Thymus (tissue), 11 donors: ENCODE measurements around the gene RERE. TPM values are rescaled to one million over a fixed set of nuclear protein-coding genes. Genes with fewer than 3 reads are reported as not detected.

ENCODE experiments used
- DNase-seq, 9 donors: peaks; one replicate each; pipeline ENCODE4 v3.0.0-alpha.2; 2013; ENCODE audit warnings: low spot score in 9 of 9, low read depth in 6 of 9, missing footprints in 1 of 9
- H3K27ac ChIP-seq, 2 donors: one replicate each; pipeline ENCODE4 v1.5.1; 2013; ENCODE audit warnings: control low read depth in 1 of 2, low read depth in 1 of 2, low read length in 1 of 2, mild to moderate bottlenecking in 1 of 2, moderate library complexity in 1 of 2
- H3K27me3 ChIP-seq, 2 donors: one replicate each; pipeline ENCODE4 v1.5.1; 2013; ENCODE audit warnings: low read length in 1 of 2; ENCODE audit not compliant: control insufficient read depth in 2 of 2, insufficient read depth in 1 of 2
- H3K36me3 ChIP-seq, 2 donors: one replicate each; pipeline ENCODE4 v1.5.1; 2013; ENCODE audit warnings: low read length in 1 of 2, mild to moderate bottlenecking in 1 of 2, moderate library complexity in 1 of 2; ENCODE audit not compliant: control insufficient read depth in 2 of 2, insufficient read depth in 2 of 2
- H3K4me1 ChIP-seq, 2 donors: one replicate each; pipeline ENCODE4 v1.5.1; 2013; ENCODE audit warnings: low read length in 2 of 2; ENCODE audit not compliant: control insufficient read depth in 2 of 2, insufficient read depth in 2 of 2
- H3K4me3 ChIP-seq, 2 donors: one replicate each; pipeline ENCODE4 v1.5.1; 2013; ENCODE audit warnings: low read length in 2 of 2, control low read depth in 1 of 2, mild to moderate bottlenecking in 1 of 2
- H3K9me3 ChIP-seq, 2 donors: one replicate each; pipeline ENCODE4 v1.5.1; 2013; ENCODE audit warnings: low read length in 1 of 2, mild to moderate bottlenecking in 1 of 2; ENCODE audit not compliant: control insufficient read depth in 2 of 2, insufficient read depth in 1 of 2
- WGBS: extraction: QIAGEN DNeasy Blood & Tissue Kit; methylation state at CpG from one replicate; pipeline ENCODE4 v1.1.7; 2013; 5-methylcytosine and 5-hydroxymethylcytosine counted together
- polyA plus RNA-seq: library from polyadenylated mRNA; stranded (reverse); fragments of 200-250 nt; gene quantifications from one replicate; pipeline ENCODE4 v1.2.3, GENCODE V29; 2013
- total RNA-seq: library from RNA; stranded (reverse); fragments of 120-200 nt; gene quantifications from one replicate; pipeline ENCODE4 v1.2.4, GENCODE V29; 2013
- donor health status: healthy.

RERE gene
- total and polyA plus RNA-seq, 2 donors = 22.9 to 37.7 TPM

DNA sequence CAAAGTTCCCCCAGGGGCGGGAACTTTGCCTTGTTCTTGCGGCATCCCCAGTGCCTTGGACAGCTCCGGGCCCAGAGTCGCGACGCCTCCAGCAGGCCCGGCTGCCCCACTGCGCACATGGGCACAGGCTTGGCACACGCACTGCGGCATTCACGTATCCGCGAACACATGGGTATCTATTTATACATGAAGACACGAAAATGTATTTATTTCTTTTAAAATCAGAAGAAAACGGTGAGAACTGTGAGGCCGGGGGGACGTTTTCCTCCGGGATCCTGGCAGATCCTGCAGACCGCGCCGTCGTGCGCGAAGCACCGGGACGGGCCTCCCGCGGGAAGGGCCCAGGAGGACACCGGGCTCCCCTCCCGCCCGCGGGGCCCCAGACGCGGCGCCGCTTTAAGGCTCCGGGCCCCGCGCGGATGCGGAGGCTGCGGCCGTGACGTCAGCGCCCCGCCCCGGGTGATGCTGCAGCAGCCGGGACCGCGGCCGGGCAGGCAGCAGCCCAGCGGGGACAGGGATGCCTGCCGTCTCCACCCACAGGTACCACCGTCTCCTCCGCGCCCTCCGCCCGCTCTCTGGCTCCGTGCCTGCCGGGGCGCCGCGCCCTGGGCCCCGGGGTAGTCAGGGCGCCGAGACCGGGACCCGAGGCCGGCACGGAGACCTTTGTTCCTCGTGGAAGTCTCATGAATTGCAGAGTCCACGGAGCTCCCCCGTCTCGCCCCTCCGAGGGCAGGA lies 499.6 kb downstream of the RERE start, which contains the start of gene SLC45A1:
Gene SLC45A1 (plus strand): TSS at position 468 of the 735 bp plus-strand sequence. CDS start 6,216 bp downstream, outside the sequence.
- H3K27me3 ChIP-seq = peaks cover 16 to 66% of the 10 kb centered on the region in 2 donors
- H3K9me3 ChIP-seq = no peaks in the 10 kb centered on the region
- peaks cover 6 to 20% of the 10 kb centered on the region in 2 donors for H3K4me1 ChIP-seq
- no peaks in the 10 kb centered on the region for H3K36me3 ChIP-seq
- WGBS = 11% methylated on average over 75 of the region's 75 CpGs
- DNase-seq = peak in 8 of 9 donors; percentile 15 to 67 (median 42)
- H3K27ac ChIP-seq = no peak within 1 kb of the TSS
- H3K4me3 ChIP-seq = peak within 1 kb of the TSS; percentile 13 to 53

DNA sequence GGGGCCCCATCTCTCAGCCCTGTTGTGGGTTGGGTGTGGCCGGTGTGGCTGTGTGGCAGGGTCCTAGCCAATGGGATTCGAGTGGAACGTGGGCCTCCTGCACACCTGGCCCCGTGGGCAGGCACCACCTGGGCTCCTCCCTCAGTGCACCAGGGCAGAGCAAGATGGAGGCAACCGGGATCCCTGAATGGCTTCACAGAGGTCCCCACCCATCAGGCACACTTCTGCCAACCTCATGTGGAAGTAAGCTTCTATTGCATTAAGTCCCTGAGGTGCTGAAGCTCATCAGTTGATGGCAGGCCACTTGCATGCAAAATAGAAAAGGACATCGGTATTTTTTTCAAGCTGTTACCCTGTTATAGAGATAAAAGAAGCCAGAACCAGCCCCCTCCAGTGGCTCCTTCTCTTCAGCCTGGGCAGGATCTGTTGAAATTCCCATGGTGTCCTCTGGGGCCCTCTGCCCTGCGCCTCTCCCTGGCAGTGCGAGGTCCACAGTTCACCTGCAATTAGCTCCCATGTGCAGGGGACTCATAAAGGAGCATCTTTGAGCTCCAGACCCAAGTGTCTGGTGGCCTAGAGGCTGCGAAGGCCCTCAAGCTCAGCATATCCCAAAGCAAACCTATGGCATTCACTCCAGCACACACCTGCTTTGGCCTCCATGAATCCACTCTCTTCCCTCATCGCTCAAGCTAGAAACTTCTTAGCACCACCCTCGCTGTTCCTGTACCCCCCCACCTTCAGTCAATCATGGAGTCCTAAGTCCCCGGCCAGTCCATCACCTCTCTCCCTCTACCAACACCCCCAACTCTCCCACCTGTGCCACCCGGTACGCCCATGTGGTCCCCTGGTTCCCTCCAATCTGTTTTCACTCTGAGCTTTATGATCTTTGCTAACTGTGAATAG lies 501.6 kb downstream of the RERE start:
- H3K36me3 ChIP-seq = no peaks in the 10 kb centered on the region
- H3K27me3 ChIP-seq = peaks cover 16 to 68% of the 10 kb centered on the region in 2 donors
- DNase-seq = no peak
- 81% methylated on average over 14 of the region's 14 CpGs for WGBS
- no peak overlapping the region for H3K4me3 ChIP-seq
- H3K27ac ChIP-seq = no peak overlapping the region
- H3K9me3 ChIP-seq = no peaks in the 10 kb centered on the region
- H3K4me1 ChIP-seq = peaks cover 6 to 20% of the 10 kb centered on the region in 2 donors

DNA sequence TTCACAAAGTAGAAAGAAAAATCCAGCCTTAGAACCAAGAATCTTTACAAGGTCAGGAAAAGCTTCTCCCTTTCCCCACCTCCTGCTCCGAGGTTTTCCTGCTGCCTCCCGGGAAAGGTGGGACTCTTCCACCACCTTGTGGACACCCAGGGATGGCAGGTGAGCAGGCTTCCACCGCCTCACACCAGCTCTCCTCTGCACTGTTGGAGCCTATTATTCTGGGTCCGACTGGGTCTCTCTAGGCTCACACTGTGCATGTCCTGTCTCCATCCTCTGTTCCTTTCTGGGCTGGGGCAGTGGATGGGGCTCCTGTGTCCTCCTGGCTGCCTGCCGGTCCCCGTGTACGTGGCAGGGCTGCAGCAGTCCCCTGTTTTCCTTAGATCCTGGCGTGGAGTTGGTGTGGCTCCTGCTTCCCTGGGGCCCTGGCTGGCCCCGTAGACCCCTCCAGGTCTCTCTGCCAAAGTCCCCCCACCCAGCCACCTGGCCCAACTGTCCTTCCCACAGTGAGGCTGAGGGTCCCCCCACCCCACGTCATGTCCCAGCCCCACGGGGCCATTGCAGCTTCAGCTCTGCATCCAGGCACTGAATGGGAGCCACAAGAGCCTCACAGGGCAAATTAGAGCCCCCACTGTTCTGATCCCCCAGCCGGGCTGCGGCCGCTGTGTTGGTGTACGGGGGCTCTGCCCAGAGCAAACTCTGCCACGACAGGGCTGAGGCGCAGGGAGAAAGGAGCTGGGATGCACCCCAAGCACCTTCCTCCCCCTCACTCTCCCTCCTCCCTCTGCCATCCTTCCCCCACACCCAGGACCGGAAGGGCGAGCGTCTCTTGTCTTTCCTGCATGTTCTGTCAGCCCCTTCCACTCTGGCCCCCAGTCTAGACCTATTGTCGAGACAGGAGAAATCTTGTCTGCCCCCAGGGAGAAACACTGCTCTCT lies 502.8 kb downstream of the RERE start:
- H3K4me1 ChIP-seq = peaks cover 6 to 20% of the 10 kb centered on the region in 2 donors
- H3K27me3 ChIP-seq = peaks cover 16 to 59% of the 10 kb centered on the region in 2 donors
- peak in 3 of 9 donors; percentile 6 to 25 (median 16) for DNase-seq
- no peak overlapping the region for H3K4me3 ChIP-seq
- H3K9me3 ChIP-seq = no peaks in the 10 kb centered on the region
- 32% methylated on average over 21 of the region's 21 CpGs for WGBS
- no peak overlapping the region for H3K27ac ChIP-seq
- no peaks in the 10 kb centered on the region for H3K36me3 ChIP-seq

DNA sequence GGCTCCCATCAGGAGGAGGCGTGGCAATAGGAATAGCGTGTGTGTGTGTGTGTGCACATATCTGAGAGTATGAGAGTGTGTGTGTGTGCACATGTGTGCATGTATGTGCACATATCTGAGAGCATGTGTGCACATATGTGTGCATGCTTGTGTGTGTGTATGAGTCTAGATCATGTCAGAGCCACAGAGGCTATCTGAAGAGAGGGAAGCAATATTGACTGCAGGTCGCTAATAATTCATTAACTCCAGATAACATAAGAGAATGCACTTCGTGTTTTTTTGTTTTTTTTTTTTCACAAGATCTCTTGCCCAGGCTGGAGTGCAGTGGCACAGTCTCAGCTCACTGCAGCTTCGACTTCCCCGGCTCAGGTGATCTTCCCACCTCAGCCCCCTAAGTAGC lies 504.2 kb downstream of the RERE start:
- H3K9me3 ChIP-seq = no peaks in the 10 kb centered on the region
- H3K27ac ChIP-seq = no peak overlapping the region
- no peaks in the 10 kb centered on the region for H3K36me3 ChIP-seq
- no peak for DNase-seq
- H3K27me3 ChIP-seq = peaks cover 12 to 45% of the 10 kb centered on the region in 2 donors
- H3K4me1 ChIP-seq = peaks cover 5 to 17% of the 10 kb centered on the region in 2 donors
- no peak overlapping the region for H3K4me3 ChIP-seq
- WGBS = 90% methylated on average over 6 of the region's 6 CpGs

DNA sequence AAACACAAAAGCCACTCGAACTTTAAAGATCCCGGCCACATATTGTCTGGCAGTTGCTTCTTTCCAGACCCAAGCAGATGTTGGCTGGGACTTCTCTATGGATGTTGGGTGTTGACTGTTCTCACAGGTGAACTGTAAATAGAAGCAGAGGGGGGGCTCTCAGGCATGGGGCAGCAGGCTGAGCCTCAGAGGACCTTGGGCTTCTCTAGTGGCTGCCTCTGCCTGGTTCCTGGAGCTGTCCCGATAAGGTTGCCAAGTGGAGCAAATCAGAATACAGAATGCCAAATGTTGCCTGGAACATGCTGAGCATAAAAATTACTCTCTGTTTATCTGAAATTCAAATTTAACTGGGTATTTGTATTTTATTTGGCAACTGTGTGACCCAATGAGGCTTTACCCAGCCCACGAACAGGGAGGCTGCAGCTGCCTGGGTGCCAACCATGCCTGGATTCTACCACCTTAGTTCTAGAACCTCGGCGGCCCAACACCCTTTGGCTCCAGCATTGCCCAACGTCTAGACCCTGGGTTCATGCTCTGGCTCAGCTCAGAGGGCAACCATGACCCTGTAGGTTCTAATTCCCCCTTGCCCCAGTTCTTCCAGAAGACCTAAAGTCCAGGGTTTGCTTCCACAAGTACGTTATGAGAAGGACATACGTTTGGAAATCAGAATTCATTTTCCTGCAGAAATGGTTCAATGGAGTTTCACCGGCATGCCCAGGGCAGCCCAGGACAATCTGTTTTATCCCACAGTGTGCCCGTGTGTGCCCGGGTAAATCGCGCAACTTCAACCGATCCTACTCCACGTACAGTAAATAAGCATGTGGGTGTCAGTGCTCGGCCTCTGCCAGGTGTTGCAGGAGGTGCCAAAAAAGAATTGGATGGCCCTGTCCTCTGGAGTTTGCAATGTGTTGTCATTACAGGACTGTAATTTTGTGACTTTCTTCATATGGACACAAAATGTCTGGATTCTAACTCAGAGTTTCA lies 504.9 kb downstream of the RERE start:
- Histone ChIP-seq H3K4me1 (peaks cover 0 to 13% of the 10 kb centered on the region in 2 donors), H3K27me3 (peaks cover 5 to 39% of the 10 kb centered on the region in 2 donors), H3K27ac (no peak overlapping the region), H3K9me3 (no peaks in the 10 kb centered on the region), H3K36me3 (no peaks in the 10 kb centered on the region), H3K4me3 (no peak overlapping the region)
- no peak for DNase-seq
- WGBS = 89% methylated on average over 17 of the region's 17 CpGs

DNA sequence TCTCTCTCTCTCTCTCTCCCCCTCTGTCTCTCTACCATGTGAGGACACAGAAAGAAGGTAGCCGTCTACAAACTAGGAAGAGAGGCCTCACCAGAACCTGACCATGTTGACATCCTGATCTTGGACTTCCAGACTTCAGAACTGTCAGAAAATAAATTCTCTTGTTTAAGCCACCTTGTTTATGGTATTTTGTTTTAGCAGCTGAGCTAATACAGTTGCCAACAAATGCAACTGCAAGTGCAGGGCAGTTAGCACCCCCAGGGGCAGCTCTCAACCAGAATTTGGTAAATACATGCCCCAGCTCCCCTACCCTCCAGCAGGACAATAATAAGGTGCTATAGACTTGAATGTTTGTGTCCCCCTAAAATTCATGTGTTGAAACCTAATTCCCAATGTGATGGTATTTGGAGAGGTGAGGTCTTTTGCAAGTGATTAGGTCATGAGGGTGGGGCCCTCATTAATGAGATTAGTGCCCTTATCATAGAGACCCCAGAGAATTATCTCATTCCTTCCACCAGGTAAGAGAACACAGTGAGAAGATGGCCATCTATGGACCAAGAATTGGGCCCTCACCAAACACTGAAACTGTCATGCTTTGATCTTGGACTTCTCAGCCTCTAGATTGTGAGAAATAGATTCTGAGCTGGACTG lies 506.2 kb downstream of the RERE start:
- no peak overlapping the region for H3K4me3 ChIP-seq
- H3K36me3 ChIP-seq = no peaks in the 10 kb centered on the region
- no peak for DNase-seq
- 91% methylated on average over 1 of the region's 1 CpG for WGBS
- peaks cover 0 to 13% of the 10 kb centered on the region in 2 donors for H3K4me1 ChIP-seq
- peaks cover 2 to 25% of the 10 kb centered on the region in 2 donors for H3K27me3 ChIP-seq
- H3K27ac ChIP-seq = no peak overlapping the region
- H3K9me3 ChIP-seq = no peaks in the 10 kb centered on the region

DNA sequence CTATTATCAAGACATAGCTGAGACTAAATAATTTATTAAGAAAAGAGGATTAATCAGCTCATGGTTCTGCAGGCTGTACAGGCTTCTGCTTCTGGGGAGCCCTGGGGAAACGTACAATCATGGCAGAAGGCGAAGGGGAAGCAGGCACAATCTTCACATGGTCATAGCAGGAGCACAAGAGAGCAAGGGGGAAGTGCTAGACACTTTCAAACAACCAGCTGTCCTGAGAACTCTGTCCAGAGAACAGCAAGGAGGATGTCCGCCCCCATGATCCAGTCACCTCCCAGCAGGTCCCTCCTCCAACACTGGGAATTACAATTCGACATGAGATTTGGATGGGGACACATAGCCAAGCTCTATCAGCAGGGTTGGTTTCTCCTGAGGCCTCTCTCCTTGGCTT lies 509.8 kb downstream of the RERE start:
- 85% methylated on average over 4 of the region's 4 CpGs for WGBS

More for the DNA sequence above, 509.8 kb downstream of the RERE start:
- no peak overlapping the region for H3K27ac ChIP-seq
- no peak for DNase-seq
- no peaks in the 10 kb centered on the region for H3K9me3 ChIP-seq
- no peak overlapping the region for H3K4me3 ChIP-seq
- no peaks in the 10 kb centered on the region for H3K36me3 ChIP-seq
- H3K4me1 ChIP-seq = no peaks in the 10 kb centered on the region
- H3K27me3 ChIP-seq = peaks cover 0 to 2% of the 10 kb centered on the region in 2 donors
